Neural cell (in vitro differentiated cells): ENCODE measurements around the gene DNAAF5. TPM values are rescaled to one million over a fixed set of nuclear protein-coding genes. Genes with fewer than 3 reads are reported as not detected.

Source experiments
- H2AFZ ChIP-seq: fragments of 200-600, 300-800 bp; sonication (generic), shearing (Covaris generic); 2 replicates; pipeline ENCODE4 v1.6.0; 2014; ENCODE audit warnings: low read depth, mild to moderate bottlenecking, antibody characterized with exemption, low read length, moderate library complexity
- H3F3A ChIP-seq: fragments of 200-600 bp; shearing (Covaris generic); 2 replicates; pipeline ENCODE4 v1.6.1; 2016; ENCODE audit warnings: mild to moderate bottlenecking, moderate library complexity, mixed read lengths, antibody characterized with exemption, low read length; ENCODE audit not compliant: insufficient read depth, poor library complexity, severe bottlenecking
- H3K27ac ChIP-seq: fragments of 200-600, 300-800 bp; sonication (generic), shearing (Covaris generic); 2 replicates; pipeline ENCODE4 v1.5.1; 2014; ENCODE audit warnings: mild to moderate bottlenecking, low read length, moderate library complexity
- H3K27me3 ChIP-seq: fragments of 300-800, 200-600 bp; sonication (generic), shearing (Covaris generic); 2 replicates; pipeline ENCODE4 v1.6.0; 2014; ENCODE audit warnings: mild to moderate bottlenecking, low read depth, low read length, moderate library complexity; ENCODE audit not compliant: insufficient read depth
- H3K36me3 ChIP-seq: fragments of 300-800, 200-600 bp; sonication (generic), shearing (Covaris generic); 2 replicates; pipeline ENCODE4 v1.5.1; 2014; ENCODE audit warnings: mild to moderate bottlenecking, antibody characterized with exemption, low read length, moderate library complexity; ENCODE audit not compliant: insufficient read depth
- H3K4me2 ChIP-seq: fragments of 300-800, 200-600 bp; sonication (generic), shearing (Covaris generic); 2 replicates; pipeline ENCODE4 v1.6.0; 2014; ENCODE audit warnings: mild to moderate bottlenecking, low read length
- H3K4me3 ChIP-seq: fragments of 300-800, 200-600 bp; sonication (generic), shearing (Covaris generic); 2 replicates; pipeline ENCODE4 v1.5.1; 2014; ENCODE audit warnings: mild to moderate bottlenecking, low read length, moderate library complexity
- H3K79me2 ChIP-seq: fragments of 200-600 bp; shearing (Covaris generic); replicated peaks from 2 replicates; pipeline ENCODE4 v1.6.0; 2014; ENCODE audit warnings: mild to moderate bottlenecking, low read length, moderate library complexity; ENCODE audit not compliant: insufficient read depth
- H3K9ac ChIP-seq: fragments of 300-800, 200-600 bp; sonication (generic), shearing (Covaris generic); 2 replicates; pipeline ENCODE4 v1.6.1; 2016; ENCODE audit warnings: mild to moderate bottlenecking, low read length, mixed read lengths
- H3K9me2 ChIP-seq: fragments of 200-600 bp; shearing (Covaris generic); 2 replicates; pipeline ENCODE4 v1.6.1; 2016; ENCODE audit warnings: mild to moderate bottlenecking, low read length, mixed read lengths; ENCODE audit not compliant: insufficient read depth
- H3K9me3 ChIP-seq: fragments of 200-600, 300-800 bp; sonication (generic), shearing (Covaris generic); 2 replicates; pipeline ENCODE4 v1.6.1; 2016; ENCODE audit warnings: mild to moderate bottlenecking, mixed run types, low read length, moderate library complexity, mixed read lengths
- H4K20me1 ChIP-seq: fragments of 200-600 bp; shearing (Covaris generic); 2 replicates; pipeline ENCODE4 v1.6.1; 2016; ENCODE audit warnings: mild to moderate bottlenecking, mixed run types; ENCODE audit not compliant: insufficient read depth
- CTCF ChIP-seq: fragments of 450-650 bp; IDR thresholded peaks from 2 replicates; pipeline ENCODE4 v1.5.1; 2014; ENCODE audit warnings: antibody characterized with exemption, mild to moderate bottlenecking, moderate library complexity; ENCODE audit not compliant: poor library complexity, severe bottlenecking
- EP300 ChIP-seq: fragments of 450-650 bp; conservative IDR thresholded peaks from 2 replicates; pipeline ENCODE4 v1.6.1; 2014; ENCODE audit warnings: antibody characterized with exemption, mild to moderate bottlenecking, moderate library complexity; ENCODE audit not compliant: poor library complexity, severe bottlenecking
- EZH2 ChIP-seq: fragments of 200-600, 300-800 bp; shearing (Covaris generic), sonication (generic); IDR thresholded peaks from 2 replicates; pipeline ENCODE4 v1.6.1; 2014; ENCODE audit warnings: antibody characterized with exemption, low read length, borderline replicate concordance, mild to moderate bottlenecking; ENCODE audit not compliant: insufficient read depth, poor library complexity, severe bottlenecking
- MXI1 ChIP-seq: fragments of 450-650 bp; conservative IDR thresholded peaks from 2 replicates; pipeline ENCODE4 v1.6.1; 2014; ENCODE audit warnings: antibody characterized with exemption, mild to moderate bottlenecking; ENCODE audit not compliant: poor library complexity, severe bottlenecking
- POLR2AphosphoS5 ChIP-seq: IDR thresholded peaks from 2 replicates; pipeline ENCODE4 v1.6.1; 2012
- RAD21 ChIP-seq: fragments of 450-650 bp; conservative IDR thresholded peaks from 2 replicates; pipeline ENCODE4 v1.6.1; 2014; ENCODE audit warnings: antibody characterized with exemption, mild to moderate bottlenecking, moderate library complexity
- REST ChIP-seq: IDR thresholded peaks from 2 replicates; pipeline ENCODE4 v1.6.1; 2012; ENCODE audit warnings: borderline replicate concordance
- SMC3 ChIP-seq: fragments of 450-650 bp; conservative IDR thresholded peaks from 2 replicates; pipeline ENCODE4 v1.6.1; 2014; ENCODE audit warnings: antibody characterized with exemption, mild to moderate bottlenecking, moderate library complexity; ENCODE audit not compliant: poor library complexity
- TAF1 ChIP-seq: IDR thresholded peaks from 2 replicates; pipeline ENCODE4 v1.6.1; 2012; ENCODE audit warnings: low read depth
- polyA plus RNA-seq: library from polyadenylated mRNA; depleted of rRNA; stranded (reverse); fragments of >200 nt; gene quantifications from 2 replicates; pipeline ENCODE4 v1.2.3, GENCODE V29; 2014

DNAAF5 gene
- polyA plus RNA-seq, 1 donor from 2014 or later, result 5.3 TPM

GRCh38 chr7:684416-684815, 42.1 kb upstream of the DNAAF5 start:
- Histone ChIP-seq H3K4me3 (no peak overlapping the region), H4K20me1 (no peaks in the 10 kb centered on the region), H3K4me2 (no peak overlapping the region), H3K9me3 (peaks cover 8% of the 10 kb centered on the region), H2AFZ (no peak overlapping the region), H3K36me3 (no peaks in the 10 kb centered on the region), H3K9me2 (no peaks in the 10 kb centered on the region), H3F3A (no peaks in the 10 kb centered on the region), H3K27ac (no peak overlapping the region), H3K79me2 (no peaks in the 10 kb centered on the region), H3K9ac (no peak overlapping the region), H3K27me3 (no peaks in the 10 kb centered on the region)
- no peak for TF ChIP-seq TAF1
- no peak for TF ChIP-seq MXI1
- TF ChIP-seq EZH2, result no peak
- no peak for TF ChIP-seq REST
- TF ChIP-seq EP300, result no peak
- TF ChIP-seq CTCF, result no peak

- Histone ChIP-seq H3K27ac (no peak overlapping the region), H3K9me2 (no peaks in the 10 kb centered on the region), H2AFZ (no peak overlapping the region), H3K4me2 (no peak overlapping the region), H3K9me3 (peaks cover 8% of the 10 kb centered on the region), H3K79me2 (no peaks in the 10 kb centered on the region), H3K27me3 (no peaks in the 10 kb centered on the region), H3K4me3 (no peak overlapping the region), H3K9ac (no peak overlapping the region), H3F3A (no peaks in the 10 kb centered on the region), H4K20me1 (no peaks in the 10 kb centered on the region), H3K36me3 (no peaks in the 10 kb centered on the region)
- TF ChIP-seq EP300 (no peak), RAD21 (no peak), CTCF (no peak), POLR2AphosphoS5 (no peak), EZH2 (no peak), SMC3 (no peak), MXI1 (no peak), REST (no peak), TAF1 (no peak)
Observed at GRCh38 chr7:685540-685939, 41.0 kb upstream of the DNAAF5 start.
